Activated naive CD8-positive, alpha-beta T cell (primary cell): Measurements from ENCODE around the gene NFKB2.
A peak's percentile ranks its signal among the peaks of the same experiment; 100 is the strongest.

Experiments
- H3K27ac Mint-ChIP-seq: one replicate; pipeline ENCODE4 v1.8.0; 2021; ENCODE audit warnings: mixed read lengths
- H3K27me3 Mint-ChIP-seq: one replicate; pipeline ENCODE4 v1.8.0; 2021; ENCODE audit warnings: mixed read lengths
- H3K36me3 Mint-ChIP-seq: one replicate; pipeline ENCODE4 v1.8.0; 2021; ENCODE audit warnings: mixed read lengths
- H3K4me1 Mint-ChIP-seq: one replicate; pipeline ENCODE4 v1.8.0; 2021; ENCODE audit warnings: low read depth, mixed read lengths
- H3K4me3 Mint-ChIP-seq: one replicate; pipeline ENCODE4 v1.8.0; 2021; ENCODE audit warnings: mild to moderate bottlenecking, mixed read lengths
- H3K9me3 Mint-ChIP-seq: one replicate; pipeline ENCODE4 v1.8.0; 2021; ENCODE audit warnings: low read depth, mixed read lengths

The NFKB2 gene

GRCh38 chr10:102435529-102436233, 40.2 kb downstream of the NFKB2 start:
- no peaks in the 10 kb centered on the region for H3K27me3 Mint-ChIP-seq
- peaks cover 2% of the 10 kb centered on the region for H3K36me3 Mint-ChIP-seq
- H3K4me1 Mint-ChIP-seq: peaks cover 55% of the 10 kb centered on the region
- H3K27ac Mint-ChIP-seq: peak overlapping the region; percentile 91
- H3K4me3 Mint-ChIP-seq: peak overlapping the region; percentile 88
- no peaks in the 10 kb centered on the region for H3K9me3 Mint-ChIP-seq

- H3K4me1 Mint-ChIP-seq: peaks cover 56% of the 10 kb centered on the region
- peaks cover 2% of the 10 kb centered on the region for H3K36me3 Mint-ChIP-seq
- H3K27ac Mint-ChIP-seq: peak overlapping the region; percentile 81
- H3K27me3 Mint-ChIP-seq: no peaks in the 10 kb centered on the region
- no peaks in the 10 kb centered on the region for H3K9me3 Mint-ChIP-seq
- peak overlapping the region; percentile 88 for H3K4me3 Mint-ChIP-seq
Measured at GRCh38 chr10:102436312-102436711, 40.8 kb downstream of the NFKB2 start.

- Mint-ChIP-seq H3K36me3 (no peaks in the 10 kb centered on the region), H3K27ac (peak overlapping the region; percentile 19)
Measured at GRCh38 chr10:102437515-102437914, 42.0 kb downstream of the NFKB2 start.

GRCh38 chr10:102438374-102438773, 42.9 kb downstream of the NFKB2 start:
- H3K27me3 Mint-ChIP-seq: no peaks in the 10 kb centered on the region
- peak overlapping the region; percentile 83 for H3K27ac Mint-ChIP-seq
- no peaks in the 10 kb centered on the region for H3K9me3 Mint-ChIP-seq
- H3K36me3 Mint-ChIP-seq: no peaks in the 10 kb centered on the region
- peaks cover 43% of the 10 kb centered on the region for H3K4me1 Mint-ChIP-seq
- peak overlapping the region; percentile 57 for H3K4me3 Mint-ChIP-seq

More at GRCh38 chr10:102437515-102437914, 42.0 kb downstream of the NFKB2 start:
- Mint-ChIP-seq H3K27me3 (no peaks in the 10 kb centered on the region), H3K9me3 (no peaks in the 10 kb centered on the region), H3K4me3 (peak overlapping the region; percentile 88), H3K4me1 (peaks cover 50% of the 10 kb centered on the region)

- Mint-ChIP-seq H3K27ac (no peak overlapping the region), H3K27me3 (no peaks in the 10 kb centered on the region), H3K9me3 (no peaks in the 10 kb centered on the region), H3K4me1 (peaks cover 11% of the 10 kb centered on the region), H3K4me3 (no peak overlapping the region), H3K36me3 (no peaks in the 10 kb centered on the region)
Measured at GRCh38 chr10:102444851-102445250, 49.3 kb downstream of the NFKB2 start.

GRCh38 chr10:102449321-102450123, 54.0 kb downstream of the NFKB2 start:
- peak overlapping the region; percentile 96 for H3K27ac Mint-ChIP-seq
- H3K4me3 Mint-ChIP-seq: peak overlapping the region; percentile 93
- peaks cover 4% of the 10 kb centered on the region for H3K36me3 Mint-ChIP-seq
- no peaks in the 10 kb centered on the region for H3K27me3 Mint-ChIP-seq
- no peaks in the 10 kb centered on the region for H3K9me3 Mint-ChIP-seq
- peaks cover 28% of the 10 kb centered on the region for H3K4me1 Mint-ChIP-seq

GRCh38 chr10:102450124-102450373, 54.5 kb downstream of the NFKB2 start:
- Mint-ChIP-seq H3K27me3 (no peaks in the 10 kb centered on the region), H3K36me3 (peaks cover 4% of the 10 kb centered on the region), H3K27ac (peak overlapping the region; percentile 96), H3K4me3 (peak overlapping the region; percentile 93), H3K9me3 (no peaks in the 10 kb centered on the region), H3K4me1 (peaks cover 29% of the 10 kb centered on the region)

- no peaks in the 10 kb centered on the region for H3K27me3 Mint-ChIP-seq
- H3K27ac Mint-ChIP-seq: peak overlapping the region; percentile 96
- H3K9me3 Mint-ChIP-seq: no peaks in the 10 kb centered on the region
- H3K36me3 Mint-ChIP-seq: peaks cover 4% of the 10 kb centered on the region
- peaks cover 31% of the 10 kb centered on the region for H3K4me1 Mint-ChIP-seq
- H3K4me3 Mint-ChIP-seq: peak overlapping the region; percentile 93
Measured at GRCh38 chr10:102450374-102451104, 55.0 kb downstream of the NFKB2 start.

GRCh38 chr10:102451105-102451969, 55.8 kb downstream of the NFKB2 start, which contains the start of gene C10orf95:
C10orf95 (minus strand) TSS chr10:102451543; CDS start chr10:102451093, 450 bp downstream.
- peaks cover 4% of the 10 kb centered on the region for H3K36me3 Mint-ChIP-seq
- no peaks in the 10 kb centered on the region for H3K9me3 Mint-ChIP-seq
- H3K4me1 Mint-ChIP-seq: peaks cover 31% of the 10 kb centered on the region
- peak within 1 kb of the TSS; percentile 90 for H3K4me3 Mint-ChIP-seq
- H3K27ac Mint-ChIP-seq: peak within 1 kb of the TSS; percentile 87
- H3K27me3 Mint-ChIP-seq: no peaks in the 10 kb centered on the region
